GM10248 (cell line): ENCODE results near the gene CACNA2D3.

Experiments
- CTCF ChIA-PET: fragments of 300-600 bp; sonication (Branson Sonifier 250); formaldehyde crosslinking; extraction: SDS; loops from one replicate; lab custom pipeline; 2021; ENCODE audit warnings: antibody characterized with exemption; lab: Yijun Ruan, JAX
- POLR2A ChIA-PET: fragments of 350-650 bp; sonication (Branson Sonifier 250); formaldehyde crosslinking; extraction: SDS; loops from one replicate; lab custom pipeline; 2020; ENCODE audit warnings: antibody characterized with exemption; lab: Yijun Ruan, JAX
- DNase-seq: peaks from one replicate; pipeline ENCODE4 v3.0.0; 2012; ENCODE audit errors: extremely low spot score
- TF ChIP-seq, protein P1 (sequence below): IDR thresholded peaks from 2 replicates; pipeline ENCODE4 v1.5.1; 2012; ENCODE audit warnings: mild to moderate bottlenecking, low read depth; ENCODE audit errors: extremely low read depth, missing control alignments, control extremely low read depth

Gene CACNA2D3

GRCh38 chr3:54960082-54960481 lies 837.7 kb downstream of the CACNA2D3 start:
- TF ChIP-seq, protein P1, sequence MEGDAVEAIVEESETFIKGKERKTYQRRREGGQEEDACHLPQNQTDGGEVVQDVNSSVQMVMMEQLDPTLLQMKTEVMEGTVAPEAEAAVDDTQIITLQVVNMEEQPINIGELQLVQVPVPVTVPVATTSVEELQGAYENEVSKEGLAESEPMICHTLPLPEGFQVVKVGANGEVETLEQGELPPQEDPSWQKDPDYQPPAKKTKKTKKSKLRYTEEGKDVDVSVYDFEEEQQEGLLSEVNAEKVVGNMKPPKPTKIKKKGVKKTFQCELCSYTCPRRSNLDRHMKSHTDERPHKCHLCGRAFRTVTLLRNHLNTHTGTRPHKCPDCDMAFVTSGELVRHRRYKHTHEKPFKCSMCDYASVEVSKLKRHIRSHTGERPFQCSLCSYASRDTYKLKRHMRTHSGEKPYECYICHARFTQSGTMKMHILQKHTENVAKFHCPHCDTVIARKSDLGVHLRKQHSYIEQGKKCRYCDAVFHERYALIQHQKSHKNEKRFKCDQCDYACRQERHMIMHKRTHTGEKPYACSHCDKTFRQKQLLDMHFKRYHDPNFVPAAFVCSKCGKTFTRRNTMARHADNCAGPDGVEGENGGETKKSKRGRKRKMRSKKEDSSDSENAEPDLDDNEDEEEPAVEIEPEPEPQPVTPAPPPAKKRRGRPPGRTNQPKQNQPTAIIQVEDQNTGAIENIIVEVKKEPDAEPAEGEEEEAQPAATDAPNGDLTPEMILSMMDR, result no peak
- ChIA-PET POLR2A (no interaction called here), CTCF (interaction anchor here (1.9 kb wide), 1 partner anchor 13 kb away, joined by 8 read pairs; no protein-coding TSS in a partner anchor)
- DNase-seq, result no peak

DNA sequence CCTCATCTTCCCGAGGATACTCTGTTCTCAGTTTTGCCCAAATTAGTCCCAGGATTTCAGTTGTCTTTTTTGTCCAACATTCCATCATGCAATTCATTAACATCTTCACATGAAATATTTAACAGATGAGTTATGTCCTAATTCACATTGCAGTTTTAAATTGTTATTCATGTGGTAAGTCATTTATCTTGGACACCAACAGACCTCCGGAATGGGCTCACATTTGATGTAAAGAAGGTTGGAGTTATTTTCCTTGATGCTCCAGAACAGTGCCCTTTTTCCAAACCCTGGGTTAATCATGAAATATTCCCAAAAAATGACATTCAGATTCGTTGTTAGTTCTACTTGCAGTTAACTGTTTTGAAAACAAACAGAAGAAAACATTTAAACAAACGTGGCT lies 838.3 kb downstream of the CACNA2D3 start:
- POLR2A ChIA-PET, result no interaction called here
- CTCF ChIA-PET, result no interaction called here

GRCh38 chr3:54962200-54962599 lies 839.8 kb downstream of the CACNA2D3 start:
- POLR2A ChIA-PET, result no interaction called here
- no peak for DNase-seq
- TF ChIP-seq, protein P1, result no peak
- CTCF ChIA-PET, result no interaction called here

More for the DNA sequence above, 838.3 kb downstream of the CACNA2D3 start:
- no peak for DNase-seq
- TF ChIP-seq, protein P1, result no peak

- ChIA-PET CTCF (no interaction called here), POLR2A (no interaction called here)
- no peak for DNase-seq
- TF ChIP-seq, protein P1, result no peak
These were observed 841.3 kb downstream of the CACNA2D3 start for GRCh38 chr3:54963641-54964040.

GRCh38 chr3:54964081-54964480 lies 841.7 kb downstream of the CACNA2D3 start:
- no peak for DNase-seq
- ChIA-PET POLR2A (no interaction called here), CTCF (no interaction called here)
- TF ChIP-seq, protein P1, result no peak

- TF ChIP-seq, protein P1, result no peak
- no peak for DNase-seq
- ChIA-PET POLR2A (no interaction called here), CTCF (no interaction called here)
These were observed 843.4 kb downstream of the CACNA2D3 start for GRCh38 chr3:54965746-54966145.

DNA sequence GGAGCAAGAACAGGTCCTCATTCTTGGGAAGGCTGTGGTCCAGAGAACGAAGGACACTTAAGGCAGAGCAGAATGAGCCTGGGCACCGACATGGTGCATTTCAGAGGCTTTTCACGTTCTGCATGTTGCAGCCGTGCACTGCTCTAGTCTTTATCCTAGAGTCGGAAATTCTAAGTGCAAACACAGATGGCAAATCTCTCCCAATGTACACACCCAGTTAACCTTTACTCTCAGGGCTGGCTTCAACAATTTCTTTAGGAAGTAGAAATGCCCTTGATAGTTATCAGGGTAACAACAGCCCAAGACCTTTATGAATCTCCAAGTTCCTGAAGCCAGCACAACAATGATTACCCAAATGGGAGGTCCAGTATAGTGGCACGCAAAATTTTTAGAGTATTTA lies 844.6 kb downstream of the CACNA2D3 start:
- POLR2A ChIA-PET, result no interaction called here

More for the DNA sequence above, 844.6 kb downstream of the CACNA2D3 start:
- TF ChIP-seq, protein P1, result no peak
- no peak for DNase-seq
- CTCF ChIA-PET, result no interaction called here
